Gastroesophageal sphincter (tissue), 4 donors: Measurements from ENCODE around the gene CYP3A7. TPM values are rescaled to one million over a fixed set of nuclear protein-coding genes. Genes with fewer than 3 reads are reported as not detected.
"Not testable (repeated sequence)": the region's sequence is repeated elsewhere in the genome, so short reads cannot be mapped to it uniquely, and the experiment has no call there.

Experiments used
- ATAC-seq: fragments of 150-250 bp; one replicate; pipeline ENCODE4 v1.9.1; 2016; ENCODE audit warnings: mild to moderate bottlenecking, moderate library complexity
- H3K27ac ChIP-seq, 4 donors: fragments of 200-600 bp; sonication (generic) in 3 of 4; 1 replicate in 3 of 4; 2 replicates in 1 of 4; pipeline ENCODE4 v1.5.1; 2016 to 2019
- H3K27me3 ChIP-seq: fragments of 200-600 bp; sonication (generic); one replicate; pipeline ENCODE4 v1.5.1; 2019
- H3K36me3 ChIP-seq, 2 donors: fragments of 200-600 bp; sonication (generic); one replicate each; pipeline ENCODE4 v1.5.1; 2019; ENCODE audit warnings: control low read depth in 1 of 2
- H3K4me1 ChIP-seq, 3 donors: fragments of 200-600 bp; sonication (generic); 1 replicate in 2 of 3; 2 replicates in 1 of 3; pipeline ENCODE4 v1.5.1; 2016 to 2019; ENCODE audit warnings: control low read depth in 2 of 3
- H3K4me3 ChIP-seq, 2 donors: fragments of 200-600 bp; sonication (generic); one replicate each; pipeline ENCODE4 v1.5.1; 2019; ENCODE audit warnings: mild to moderate bottlenecking in 1 of 2, moderate library complexity in 1 of 2
- H3K9me3 ChIP-seq, 3 donors: fragments of 200-600 bp; sonication (generic); one replicate each; pipeline ENCODE4 v1.5.1; 2017 to 2019; ENCODE audit warnings: control low read depth in 2 of 3
- CTCF ChIP-seq, 4 experiments: fragments of 200-600 bp in 2 of 4; fragments of 450-650 bp in 2 of 4; sonication (generic) in 1 of 4; IDR thresholded peaks; one replicate each; pipeline ENCODE4 v1.5.1; 2017 to 2019; ENCODE audit warnings: antibody characterized with exemption in 4 of 4, mild to moderate bottlenecking in 2 of 4, moderate library complexity in 2 of 4
- EP300 ChIP-seq: sonication (generic); formaldehyde crosslinking; IDR thresholded peaks from one replicate; pipeline ENCODE4 v1.6.1; 2017; ENCODE audit warnings: antibody characterized with exemption, mild to moderate bottlenecking
- POLR2A ChIP-seq, 2 donors: fragments of 450-650 bp; IDR thresholded peaks; one replicate each; pipeline ENCODE4 v1.6.1; 2017; ENCODE audit warnings: antibody characterized with exemption in 2 of 2, mild to moderate bottlenecking in 2 of 2, moderate library complexity in 1 of 2
- POLR2AphosphoS5 ChIP-seq: sonication (generic); formaldehyde crosslinking; IDR thresholded peaks from one replicate; pipeline ENCODE4 v1.6.1; 2017; ENCODE audit warnings: antibody characterized with exemption
- WGBS, 2 donors: methylation state at CpG; one replicate each; pipeline ENCODE4 v1.1.5; 2018; ENCODE audit warnings: low coverage in 1 of 2; 5-methylcytosine and 5-hydroxymethylcytosine counted together
- total RNA-seq, 4 donors: library from RNA; depleted of rRNA; stranded (reverse); fragments of >200 nt; gene quantifications; one replicate each; pipeline ENCODE4 v1.1.0, GENCODE V29; 2016

CYP3A7 gene
- total RNA-seq, 4 donors from 2014 or later: not detected

- no peaks in the 10 kb centered on the region for H3K36me3 ChIP-seq
- no peak for ATAC-seq
- 74 to 76% methylated on average over 4 of the region's 6 CpGs for WGBS, 2 donors
- no peak overlapping the region for H3K27ac ChIP-seq
- no peaks in the 10 kb centered on the region for H3K9me3 ChIP-seq
- H3K27me3 ChIP-seq: no peaks in the 10 kb centered on the region
- H3K4me3 ChIP-seq: no peak overlapping the region
- peaks cover 0 to 18% (median 0%) of the 10 kb centered on the region in 3 donors for H3K4me1 ChIP-seq
- TF ChIP-seq POLR2AphosphoS5 (no peak), CTCF (IDR thresholded peaks at IDR 0.05) (no peak), POLR2A (IDR thresholded peaks at IDR 0.05) (no peak), EP300 (no peak)
Measured at GRCh38 chr7:99748846-99749579, 14.0 kb upstream of the CYP3A7 start.

GRCh38 chr7:99746915-99747314, 11.9 kb upstream of the CYP3A7 start:
- WGBS, 2 donors: 88% methylated on average over 2 of the region's 3 CpGs; no CpG with 5 or more reads in 1 of the 2 donors
- not testable (repeated sequence) for H3K27me3 ChIP-seq, H3K27ac ChIP-seq, ATAC-seq, H3K36me3 ChIP-seq, H3K9me3 ChIP-seq, H3K4me3 ChIP-seq
- peaks cover 0 to 12% (median 0%) of the 10 kb centered on the region in 3 donors for H3K4me1 ChIP-seq

- H3K4me3 ChIP-seq, H3K27me3 ChIP-seq, ATAC-seq, H3K4me1 ChIP-seq, H3K9me3 ChIP-seq, H3K36me3 ChIP-seq, H3K27ac ChIP-seq: not testable (repeated sequence)
- 70 to 100% methylated on average over 3 of the region's 3 CpGs for WGBS, 2 donors
Measured at GRCh38 chr7:99745395-99745794, 10.4 kb upstream of the CYP3A7 start.

- H3K4me1 ChIP-seq: no peaks in the 10 kb centered on the region
- TF ChIP-seq POLR2A (IDR thresholded peaks at IDR 0.05) (no peak), CTCF (IDR thresholded peaks at IDR 0.05) (no peak), POLR2AphosphoS5 (no peak), EP300 (no peak)
- ATAC-seq: no peak
- WGBS, 2 donors: 69 to 84% methylated on average over 3 to 4 of the region's 4 CpGs
- no peak overlapping the region for H3K4me3 ChIP-seq
- no peaks in the 10 kb centered on the region for H3K9me3 ChIP-seq
- no peaks in the 10 kb centered on the region for H3K27me3 ChIP-seq
- peaks cover 0 to 18% of the 10 kb centered on the region in 2 donors for H3K36me3 ChIP-seq
- H3K27ac ChIP-seq: no peak overlapping the region
Measured at GRCh38 chr7:99742737-99743394, 7.9 kb upstream of the CYP3A7 start.

GRCh38 chr7:99741441-99741795, 6.4 kb upstream of the CYP3A7 start:
- no peak for ATAC-seq
- Histone ChIP-seq H3K36me3 (peaks cover 0 to 32% of the 10 kb centered on the region in 2 donors), H3K4me3 (no peak overlapping the region), H3K27ac (no peak overlapping the region), H3K4me1 (no peaks in the 10 kb centered on the region), H3K27me3 (no peaks in the 10 kb centered on the region), H3K9me3 (no peaks in the 10 kb centered on the region)
- TF ChIP-seq POLR2AphosphoS5: no peak
- TF ChIP-seq EP300: no peak
- TF ChIP-seq POLR2A (IDR thresholded peaks at IDR 0.05): no peak
- TF ChIP-seq CTCF (IDR thresholded peaks at IDR 0.05): no peak
- WGBS, 2 donors: 86% methylated on average over 1 of the region's 2 CpGs; no CpG with 5 or more reads in 1 of the 2 donors
